Mesendoderm (in vitro differentiated cells): ENCODE data around the gene ANKS1B.

Experiments
- DNase-seq: peaks from one replicate; pipeline ENCODE4 v3.0.0; 2013
- H2AK5ac ChIP-seq: 2 replicates; pipeline ENCODE4 v1.6.1; 2013; ENCODE audit warnings: low read length, inconsistent platforms
- H2BK120ac ChIP-seq: 2 replicates; pipeline ENCODE4 v1.6.1; 2013; ENCODE audit warnings: low read depth, mild to moderate bottlenecking, low read length, moderate library complexity, mixed read lengths
- H2BK15ac ChIP-seq: replicated peaks from 2 replicates; pipeline ENCODE4 v1.6.1; 2013; ENCODE audit warnings: low read depth, mild to moderate bottlenecking, moderate library complexity
- H2BK5ac ChIP-seq: 2 replicates; pipeline ENCODE4 v1.6.1; 2013; ENCODE audit warnings: low read length, inconsistent platforms
- H3K18ac ChIP-seq: 2 replicates; pipeline ENCODE4 v1.6.1; 2013; ENCODE audit warnings: mild to moderate bottlenecking, low read length, mixed read lengths
- H3K23ac ChIP-seq: one replicate; pipeline ENCODE4 v1.6.1; 2013; ENCODE audit warnings: low read length
- H3K27ac ChIP-seq: 2 replicates; pipeline ENCODE4 v1.5.1; 2013; ENCODE audit warnings: low read depth, mild to moderate bottlenecking, inconsistent platforms, low read length, moderate library complexity
- H3K27me3 ChIP-seq: 2 replicates; pipeline ENCODE4 v1.6.1; 2013; ENCODE audit warnings: low read length, control low read depth, mild to moderate bottlenecking, inconsistent platforms; ENCODE audit not compliant: insufficient read depth, poor library complexity
- H3K36me3 ChIP-seq: 2 replicates; pipeline ENCODE4 v1.6.1; 2013; ENCODE audit warnings: low read length, inconsistent platforms; ENCODE audit not compliant: control insufficient read depth, insufficient read depth
- H3K4ac ChIP-seq: one replicate; pipeline ENCODE4 v1.6.1; 2013; ENCODE audit warnings: low read depth, mild to moderate bottlenecking, low read length, moderate library complexity
- H3K4me1 ChIP-seq: 2 replicates; pipeline ENCODE4 v1.6.1; 2013; ENCODE audit warnings: low read depth, low read length, inconsistent platforms; ENCODE audit not compliant: control insufficient read depth
- H3K4me2 ChIP-seq: 2 replicates; pipeline ENCODE4 v1.6.1; 2013; ENCODE audit warnings: low read length
- H3K4me3 ChIP-seq: 2 replicates; pipeline ENCODE4 v1.5.1; 2013; ENCODE audit warnings: mild to moderate bottlenecking, low read length
- H3K56ac ChIP-seq: one replicate; pipeline ENCODE4 v1.6.1; 2013; ENCODE audit warnings: low read length
- H3K79me1 ChIP-seq: 2 replicates; pipeline ENCODE4 v1.6.1; 2013; ENCODE audit warnings: low read length, inconsistent platforms
- H3K79me2 ChIP-seq: 2 replicates; pipeline ENCODE4 v1.6.1; 2013; ENCODE audit warnings: mild to moderate bottlenecking, low read length; ENCODE audit not compliant: control insufficient read depth, insufficient read depth
- H3K9ac ChIP-seq: 2 replicates; pipeline ENCODE4 v1.6.1; 2013; ENCODE audit warnings: low read length, inconsistent platforms
- H4K5ac ChIP-seq: one replicate; pipeline ENCODE4 v1.6.1; 2013; ENCODE audit warnings: low read length
- H4K8ac ChIP-seq: one replicate; pipeline ENCODE4 v1.6.1; 2013; ENCODE audit warnings: low read depth, mild to moderate bottlenecking, control low read depth, low read length, moderate library complexity
- WGBS: extraction: QIAGEN DNeasy Blood & Tissue Kit; methylation state at CpG from one replicate; pipeline ENCODE4 v1.1.7; 2013; ENCODE audit warnings: low lambda C conversion rate, missing lambda C conversion rate; ENCODE audit not compliant: insufficient coverage; ENCODE audit errors: extremely low coverage; 5-methylcytosine and 5-hydroxymethylcytosine counted together

ANKS1B gene

GRCh38 chr12:99769396-99769980 lies 215.2 kb downstream of the ANKS1B start:
- Histone ChIP-seq H2BK15ac (no peak overlapping the region), H3K4me2 (no peak overlapping the region), H3K36me3 (no peaks in the 10 kb centered on the region), H3K4me3 (no peak overlapping the region), H2BK120ac (no peak overlapping the region), H2AK5ac (no peak overlapping the region), H4K8ac (no peak overlapping the region), H3K9ac (no peak overlapping the region), H3K79me1 (no peaks in the 10 kb centered on the region), H3K27me3 (no peaks in the 10 kb centered on the region), H3K23ac (no peak overlapping the region), H2BK5ac (no peak overlapping the region), H4K5ac (no peak overlapping the region), H3K4me1 (no peaks in the 10 kb centered on the region), H3K79me2 (no peaks in the 10 kb centered on the region), H3K18ac (no peak overlapping the region), H3K4ac (no peak overlapping the region), H3K56ac (no peak overlapping the region), H3K27ac (no peak overlapping the region)
- WGBS: no CpG with 5 or more reads among the region's 1 CpG
- no peak for DNase-seq

- no peaks in the 10 kb centered on the region for H3K36me3 ChIP-seq
- no peak overlapping the region for H3K18ac ChIP-seq
- no peak overlapping the region for H3K4me2 ChIP-seq
- no peak overlapping the region for H3K27ac ChIP-seq
- no peak overlapping the region for H2BK5ac ChIP-seq
- no peak for DNase-seq
- no peaks in the 10 kb centered on the region for H3K79me2 ChIP-seq
- H4K8ac ChIP-seq: no peak overlapping the region
- H3K4me3 ChIP-seq: no peak overlapping the region
- H2AK5ac ChIP-seq: no peak overlapping the region
- H3K9ac ChIP-seq: no peak overlapping the region
- H3K56ac ChIP-seq: no peak overlapping the region
- H3K27me3 ChIP-seq: no peaks in the 10 kb centered on the region
- no CpG with 5 or more reads among the region's 7 CpGs for WGBS
- H2BK15ac ChIP-seq: no peak overlapping the region
- no peaks in the 10 kb centered on the region for H3K4me1 ChIP-seq
- no peaks in the 10 kb centered on the region for H3K79me1 ChIP-seq
- H3K4ac ChIP-seq: no peak overlapping the region
- no peak overlapping the region for H3K23ac ChIP-seq
- no peak overlapping the region for H4K5ac ChIP-seq
- no peak overlapping the region for H2BK120ac ChIP-seq
Observed at GRCh38 chr12:99768758-99769157, 216.0 kb downstream of the ANKS1B start.

GRCh38 chr12:99767809-99768208 lies 216.9 kb downstream of the ANKS1B start:
- Histone ChIP-seq H3K79me2 (no peaks in the 10 kb centered on the region), H2BK5ac (no peak overlapping the region), H3K79me1 (no peaks in the 10 kb centered on the region), H2BK120ac (no peak overlapping the region), H3K4me3 (no peak overlapping the region), H3K4me1 (no peaks in the 10 kb centered on the region), H3K18ac (no peak overlapping the region), H3K27me3 (no peaks in the 10 kb centered on the region), H2AK5ac (no peak overlapping the region), H4K8ac (no peak overlapping the region), H3K4me2 (no peak overlapping the region), H2BK15ac (no peak overlapping the region), H3K4ac (no peak overlapping the region), H4K5ac (no peak overlapping the region), H3K9ac (no peak overlapping the region), H3K36me3 (no peaks in the 10 kb centered on the region), H3K23ac (no peak overlapping the region), H3K27ac (no peak overlapping the region), H3K56ac (no peak overlapping the region)
- WGBS: no CpG with 5 or more reads among the region's 1 CpG
- DNase-seq: peak; percentile 28

- Histone ChIP-seq H3K4me3 (no peak overlapping the region), H2BK15ac (no peak overlapping the region), H3K18ac (no peak overlapping the region), H3K4me1 (no peaks in the 10 kb centered on the region), H3K27me3 (no peaks in the 10 kb centered on the region), H3K79me1 (no peaks in the 10 kb centered on the region), H3K27ac (no peak overlapping the region), H2BK5ac (no peak overlapping the region), H3K56ac (no peak overlapping the region), H2AK5ac (no peak overlapping the region), H3K9ac (no peak overlapping the region), H4K5ac (no peak overlapping the region), H3K36me3 (no peaks in the 10 kb centered on the region), H3K4ac (no peak overlapping the region), H4K8ac (no peak overlapping the region), H3K4me2 (no peak overlapping the region), H2BK120ac (no peak overlapping the region), H3K79me2 (no peaks in the 10 kb centered on the region), H3K23ac (no peak overlapping the region)
- no CpG with 5 or more reads among the region's 1 CpG for WGBS
- DNase-seq: no peak
Observed at GRCh38 chr12:99766408-99766807, 218.3 kb downstream of the ANKS1B start.

GRCh38 chr12:99765469-99766114 lies 219.1 kb downstream of the ANKS1B start:
- Histone ChIP-seq H3K79me1 (no peaks in the 10 kb centered on the region), H3K9ac (no peak overlapping the region)
- WGBS: no CpG with 5 or more reads among the region's 3 CpGs

GRCh38 chr12:99759444-99759843 lies 225.3 kb downstream of the ANKS1B start:
- H3K4ac ChIP-seq: no peak overlapping the region
- H3K56ac ChIP-seq: no peak overlapping the region

More at GRCh38 chr12:99765469-99766114, 219.1 kb downstream of the ANKS1B start:
- H3K4me2 ChIP-seq: no peak overlapping the region
- no peak overlapping the region for H3K23ac ChIP-seq
- H4K5ac ChIP-seq: no peak overlapping the region
- H3K36me3 ChIP-seq: no peaks in the 10 kb centered on the region
- no peak overlapping the region for H3K27ac ChIP-seq
- H3K4me1 ChIP-seq: no peaks in the 10 kb centered on the region
- no peak overlapping the region for H3K4me3 ChIP-seq
- no peak overlapping the region for H3K56ac ChIP-seq
- H3K4ac ChIP-seq: no peak overlapping the region
- H2AK5ac ChIP-seq: no peak overlapping the region
- no peak overlapping the region for H4K8ac ChIP-seq
- DNase-seq: no peak
- H3K27me3 ChIP-seq: no peaks in the 10 kb centered on the region
- no peaks in the 10 kb centered on the region for H3K79me2 ChIP-seq
- no peak overlapping the region for H2BK120ac ChIP-seq
- no peak overlapping the region for H2BK5ac ChIP-seq
- no peak overlapping the region for H2BK15ac ChIP-seq
- no peak overlapping the region for H3K18ac ChIP-seq

More at GRCh38 chr12:99759444-99759843, 225.3 kb downstream of the ANKS1B start:
- Histone ChIP-seq H3K79me2 (no peaks in the 10 kb centered on the region), H3K27ac (no peak overlapping the region), H3K23ac (no peak overlapping the region), H3K18ac (no peak overlapping the region), H3K27me3 (no peaks in the 10 kb centered on the region), H3K36me3 (no peaks in the 10 kb centered on the region), H4K5ac (no peak overlapping the region), H2BK120ac (no peak overlapping the region), H2BK5ac (no peak overlapping the region), H2AK5ac (no peak overlapping the region), H3K9ac (no peak overlapping the region), H3K4me1 (no peaks in the 10 kb centered on the region), H4K8ac (no peak overlapping the region), H3K79me1 (no peaks in the 10 kb centered on the region), H2BK15ac (no peak overlapping the region), H3K4me2 (no peak overlapping the region), H3K4me3 (no peak overlapping the region)
- DNase-seq: no peak
- WGBS: no CpG with 5 or more reads among the region's 2 CpGs
